Activated naive CD8-positive, alpha-beta T cell treated with anti-CD3 and anti-CD28 coated beads, Interleukin-2, amount 50 U/mL, for 16 hours (primary cell): ENCODE data around the gene INPP5A.
"Not testable (repeated sequence)": the region's sequence is repeated elsewhere in the genome, so short reads cannot be mapped to it uniquely, and the experiment has no call there.

Experiments
- DNase-seq: peaks from one replicate; pipeline ENCODE4 v3.0.0-alpha.2; 2020; ENCODE audit warnings: low read depth, low spot score

The INPP5A gene

DNA sequence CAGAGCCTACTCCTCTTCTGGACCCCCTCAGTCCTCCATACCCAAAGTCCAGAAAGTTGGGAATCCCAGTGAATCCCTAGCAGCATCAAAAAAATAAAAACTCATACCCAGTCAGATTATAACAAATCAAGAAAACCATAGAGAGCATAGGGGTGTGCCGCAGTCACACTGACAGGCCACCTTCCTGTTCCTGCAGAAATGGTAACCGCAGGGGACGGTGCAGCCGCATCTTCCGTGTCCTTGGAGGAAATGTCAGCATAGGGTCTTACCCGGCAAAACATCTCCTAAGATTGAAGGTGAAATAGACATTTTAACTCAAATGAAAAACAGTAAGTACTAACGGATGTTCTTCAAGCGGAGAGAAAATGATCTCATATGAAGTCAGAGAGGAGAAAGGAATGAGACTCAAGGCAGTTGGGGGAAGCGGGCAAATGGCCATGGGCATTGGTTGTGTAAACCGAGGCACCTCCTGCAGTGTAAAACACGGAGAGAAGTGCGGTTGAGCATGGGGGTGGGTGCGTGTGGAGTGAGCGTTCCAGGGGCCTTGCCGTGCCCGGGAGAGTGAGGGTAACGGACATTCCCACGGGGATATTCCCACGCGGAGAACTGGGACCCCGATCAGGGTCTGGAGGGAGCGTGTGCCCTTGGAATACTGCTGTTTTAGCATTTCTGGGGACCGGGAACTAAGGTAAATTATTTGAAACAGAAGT is 137.6 kb downstream of the INPP5A start:
- DNase-seq: no peak

DNA sequence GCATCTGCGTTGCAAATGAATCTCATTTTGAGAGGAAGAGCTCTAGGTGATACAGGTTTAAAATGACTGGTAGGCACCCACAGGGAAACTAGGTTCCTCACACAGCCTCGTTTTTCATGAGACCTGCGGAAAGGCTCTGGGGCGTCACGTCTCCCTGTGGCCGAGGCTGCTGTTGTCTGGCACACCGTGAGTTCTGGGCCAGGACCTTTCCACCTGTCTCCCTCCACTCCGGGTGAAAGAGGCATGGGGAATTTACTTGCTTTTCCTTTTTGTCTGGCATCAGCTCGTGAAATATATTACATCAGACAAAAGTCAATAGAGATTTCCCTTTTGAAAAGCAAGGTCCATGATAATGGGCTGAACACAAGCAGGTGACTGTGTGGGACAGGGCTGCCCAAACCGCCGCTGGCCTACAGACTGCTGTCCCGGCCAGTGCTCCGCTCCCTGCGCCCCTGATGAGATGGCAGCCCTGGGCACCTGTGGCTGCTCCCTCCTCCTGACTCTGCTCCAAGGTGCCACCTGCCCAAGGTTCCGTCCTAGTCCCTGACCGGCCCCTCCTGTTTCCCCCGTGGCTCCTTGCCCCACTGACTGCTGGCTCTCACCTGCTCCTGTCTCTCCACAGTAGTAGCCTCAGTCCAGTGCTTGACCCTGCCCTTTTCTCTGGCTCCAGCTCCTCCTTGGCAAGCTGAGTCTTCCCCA is 138.8 kb downstream of the INPP5A start:
- DNase-seq: no peak

DNA sequence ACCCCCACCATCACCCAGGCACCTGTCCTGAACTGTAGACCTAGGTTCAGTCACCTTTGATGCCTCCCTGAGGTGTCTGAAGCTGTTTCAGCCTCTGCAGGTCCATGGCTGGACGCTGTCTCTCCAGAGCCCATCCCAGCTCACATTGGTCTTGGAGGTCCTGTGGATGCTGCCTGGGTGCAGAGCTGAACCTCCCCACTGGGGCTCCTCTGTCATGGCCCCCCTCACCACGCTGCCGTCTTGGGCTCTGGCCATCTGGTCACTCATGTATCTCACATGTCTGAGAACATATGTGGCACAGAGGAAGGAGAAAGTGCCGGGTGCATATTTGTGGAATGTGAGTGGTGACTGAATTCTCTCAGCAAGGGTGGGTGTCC is 139.5 kb downstream of the INPP5A start:
- DNase-seq: no peak

DNA sequence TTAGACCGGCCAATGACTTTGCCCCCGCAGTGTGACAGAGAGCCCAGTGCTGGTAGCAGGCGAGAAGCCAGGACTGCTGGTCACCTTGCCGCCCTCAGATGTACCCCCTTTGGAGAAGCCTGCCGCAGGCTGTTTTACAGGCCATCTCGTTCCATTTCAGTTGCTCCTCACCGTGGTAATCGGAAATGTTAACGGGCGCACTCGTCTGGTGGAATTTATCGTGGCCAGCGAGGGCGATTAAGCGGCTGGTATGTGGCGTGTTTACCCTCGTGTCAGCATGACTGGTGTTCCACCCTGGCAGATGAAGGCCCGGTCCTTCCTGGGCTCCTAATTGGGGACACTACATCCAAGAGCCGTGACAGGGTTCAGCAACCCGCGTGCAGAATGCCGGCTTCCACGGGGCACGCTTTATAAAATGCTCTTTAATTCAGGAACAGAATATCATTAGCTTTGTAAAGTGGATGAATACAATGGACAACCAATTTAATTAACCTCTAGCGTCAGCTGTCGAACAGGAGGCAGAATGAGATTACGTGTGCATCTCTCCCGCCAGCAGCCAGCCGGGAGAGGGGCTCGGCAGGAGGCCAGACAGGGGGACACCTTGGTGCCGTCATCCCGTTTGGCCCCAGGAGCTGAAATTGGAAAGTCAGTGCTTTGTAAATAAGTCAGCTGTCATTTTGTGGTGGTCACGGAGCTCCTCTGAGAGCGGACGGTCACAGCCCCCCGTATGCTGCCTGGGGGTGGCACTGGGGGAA is 140.1 kb downstream of the INPP5A start:
- no peak for DNase-seq

DNA sequence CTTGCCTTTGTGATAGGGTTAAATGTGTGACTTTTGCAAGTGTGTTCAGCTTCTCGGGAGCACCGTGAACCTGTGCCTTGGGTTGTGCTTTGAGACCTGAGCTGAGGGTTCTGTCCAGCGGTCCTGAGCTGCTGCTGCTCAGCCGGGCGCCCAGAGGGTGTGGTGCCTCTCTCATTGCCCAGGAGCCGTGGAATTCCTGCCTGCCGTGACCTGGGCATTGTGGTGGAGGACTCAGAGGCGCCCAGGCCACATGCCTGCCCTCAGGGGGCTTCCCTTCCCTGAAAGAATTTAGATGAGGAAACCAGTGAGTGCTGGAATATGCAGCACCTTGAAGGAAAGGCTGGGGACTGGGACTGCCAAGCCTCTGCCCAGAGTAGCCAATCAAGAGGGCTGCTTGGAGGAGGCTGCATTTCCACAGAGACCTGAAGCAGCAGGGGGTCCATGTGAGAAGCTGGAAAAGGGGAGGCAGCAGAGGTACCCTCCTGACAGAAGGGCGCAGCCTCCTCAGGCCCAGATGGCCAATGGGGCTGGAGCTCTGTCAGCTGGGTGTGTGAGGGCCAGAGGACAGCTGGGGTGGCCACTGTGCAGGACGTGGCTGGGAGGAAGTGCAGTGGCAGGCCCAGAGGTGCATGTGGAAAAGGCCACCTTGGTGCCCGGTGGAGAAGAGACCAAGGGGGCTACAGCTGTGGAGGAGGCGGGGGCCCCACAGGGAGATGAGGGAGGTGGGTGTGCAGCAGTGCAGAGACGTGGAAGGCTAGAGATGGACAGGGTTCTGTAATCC is 141.0 kb downstream of the INPP5A start:
- no peak for DNase-seq

DNA sequence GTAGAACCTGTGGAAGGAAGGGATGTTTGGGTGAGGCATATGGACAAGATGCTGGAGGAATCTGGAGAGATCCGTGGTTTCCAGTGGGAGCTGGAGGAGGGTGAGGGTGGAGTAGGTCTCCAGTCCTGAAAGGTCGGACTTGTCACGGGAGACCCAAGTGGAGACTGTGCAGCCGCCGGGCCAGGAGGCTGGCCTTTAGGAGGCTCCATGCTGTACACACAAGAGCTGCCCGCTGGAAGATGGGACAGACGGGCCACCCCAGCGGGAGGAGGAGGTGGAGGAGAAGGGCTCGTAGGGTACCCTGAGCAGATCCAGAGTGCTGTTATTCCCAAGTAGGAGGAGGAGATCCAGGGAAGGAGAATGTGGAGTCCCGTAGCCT is 141.6 kb downstream of the INPP5A start:
- no peak for DNase-seq

DNA sequence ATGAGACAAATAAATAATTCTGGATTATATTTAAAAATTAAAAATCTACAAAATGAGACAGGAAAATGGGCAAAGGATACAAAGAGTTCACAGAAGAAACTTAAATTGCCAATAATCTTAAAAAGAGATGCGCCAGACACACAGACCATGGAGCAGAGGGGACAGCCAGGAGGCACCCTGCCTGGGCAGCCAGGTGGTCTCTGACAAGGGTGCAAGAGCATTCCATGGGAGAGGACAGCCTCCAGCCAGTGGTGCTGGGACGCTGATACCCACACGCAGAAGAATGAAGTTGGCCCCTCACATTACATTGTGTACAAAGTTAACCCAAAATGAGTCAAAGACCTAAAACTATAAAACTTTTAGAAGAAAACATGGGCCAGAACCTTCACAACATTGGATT is 142.1 kb downstream of the INPP5A start:
- DNase-seq: no peak

DNA sequence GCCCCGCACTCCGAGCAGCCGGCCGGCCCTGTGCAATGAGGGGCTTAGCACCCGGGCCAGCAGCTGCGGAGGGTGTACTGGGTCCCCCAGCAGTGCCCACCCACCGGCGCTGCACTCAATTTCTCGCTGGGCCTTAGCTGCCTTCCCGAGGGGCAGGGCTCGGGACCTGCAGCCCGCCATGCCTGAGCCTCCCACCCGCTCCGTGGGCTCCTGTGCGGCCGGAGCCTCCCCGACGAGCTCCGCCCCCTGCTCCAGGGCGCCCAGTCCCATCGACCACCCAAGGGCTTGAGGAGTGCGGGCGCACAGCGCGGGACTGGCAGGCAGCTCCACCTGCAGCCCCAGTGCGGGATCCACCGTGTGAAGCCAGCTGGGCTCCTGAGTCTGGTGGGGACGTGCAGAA is 143.2 kb downstream of the INPP5A start:
- DNase-seq: not testable (repeated sequence)

DNA sequence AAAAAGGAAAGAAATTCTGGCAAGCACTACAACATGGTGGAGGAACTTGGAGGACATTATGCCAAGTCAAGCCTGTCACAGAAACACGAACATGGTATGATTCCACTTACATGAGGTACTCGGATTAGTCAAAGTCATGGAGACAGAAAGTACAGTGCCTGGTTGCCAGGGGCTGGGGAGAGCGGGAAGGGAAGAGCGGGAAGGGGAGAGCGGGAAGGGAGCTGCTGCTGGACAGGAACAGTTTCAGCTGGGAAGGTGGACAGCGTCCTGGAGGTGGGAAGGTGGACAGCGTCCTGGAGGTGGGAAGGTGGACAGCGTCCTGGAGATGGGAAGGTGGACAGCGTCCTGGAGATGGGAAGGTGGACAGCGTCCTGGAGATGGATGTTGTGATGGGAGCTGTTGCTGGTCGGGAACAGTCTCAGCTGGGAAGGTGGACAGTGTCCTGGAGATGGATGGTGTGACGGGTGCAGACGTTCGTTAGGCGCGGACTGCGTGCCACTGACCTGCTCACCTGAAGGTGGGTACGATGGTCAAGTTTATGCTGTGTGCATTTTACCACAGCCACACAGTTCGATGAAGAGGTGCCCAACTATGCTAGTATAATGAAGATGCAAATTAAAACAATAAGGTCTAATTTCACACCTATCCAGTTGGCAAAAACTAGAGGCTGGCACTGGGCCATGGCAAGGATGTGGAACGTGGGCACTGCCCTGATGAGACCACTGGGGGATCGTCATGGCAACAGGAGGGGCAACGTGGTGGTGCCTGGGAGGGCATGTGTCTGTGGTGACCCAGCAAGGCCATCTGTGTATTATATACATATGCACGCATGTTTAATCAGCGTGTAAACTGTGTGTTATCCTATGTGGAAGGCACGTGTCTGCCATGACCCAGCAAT is 144.5 kb downstream of the INPP5A start:
- DNase-seq: no peak

DNA sequence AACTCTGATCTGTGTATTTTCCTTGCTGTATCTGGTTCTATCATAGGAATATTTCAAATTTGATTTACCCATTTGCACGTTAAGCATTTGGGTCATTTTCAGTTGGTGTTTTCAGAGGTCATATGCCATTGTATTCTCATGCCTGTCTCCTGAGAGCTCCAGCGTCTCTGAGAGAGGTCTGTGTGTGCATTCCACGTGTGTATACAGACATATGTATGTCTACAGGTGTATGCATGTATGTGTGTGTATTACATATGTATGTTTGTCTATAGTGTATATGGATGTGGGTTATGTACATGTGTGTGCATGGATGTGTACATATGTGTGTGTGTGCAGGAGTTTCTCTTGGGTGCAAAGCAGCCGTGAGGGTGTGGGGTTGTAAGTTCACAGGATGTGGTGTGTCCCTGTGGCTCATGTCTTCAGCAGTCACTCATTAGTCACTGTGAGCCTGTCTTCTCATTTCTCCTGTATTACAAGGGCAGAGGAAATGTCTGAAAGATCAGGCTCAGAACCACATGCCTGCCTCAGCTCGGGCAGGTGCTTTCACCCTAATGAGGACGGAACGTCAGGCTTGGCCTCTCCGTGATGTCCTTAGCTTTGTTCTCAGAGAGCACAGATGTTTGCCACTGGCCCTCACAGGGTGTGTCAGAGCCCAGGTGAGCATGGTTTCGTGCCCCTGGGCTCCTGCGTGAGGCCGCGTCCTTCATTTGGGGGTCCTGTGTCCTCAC is 146.7 kb downstream of the INPP5A start:
- no peak for DNase-seq

DNA sequence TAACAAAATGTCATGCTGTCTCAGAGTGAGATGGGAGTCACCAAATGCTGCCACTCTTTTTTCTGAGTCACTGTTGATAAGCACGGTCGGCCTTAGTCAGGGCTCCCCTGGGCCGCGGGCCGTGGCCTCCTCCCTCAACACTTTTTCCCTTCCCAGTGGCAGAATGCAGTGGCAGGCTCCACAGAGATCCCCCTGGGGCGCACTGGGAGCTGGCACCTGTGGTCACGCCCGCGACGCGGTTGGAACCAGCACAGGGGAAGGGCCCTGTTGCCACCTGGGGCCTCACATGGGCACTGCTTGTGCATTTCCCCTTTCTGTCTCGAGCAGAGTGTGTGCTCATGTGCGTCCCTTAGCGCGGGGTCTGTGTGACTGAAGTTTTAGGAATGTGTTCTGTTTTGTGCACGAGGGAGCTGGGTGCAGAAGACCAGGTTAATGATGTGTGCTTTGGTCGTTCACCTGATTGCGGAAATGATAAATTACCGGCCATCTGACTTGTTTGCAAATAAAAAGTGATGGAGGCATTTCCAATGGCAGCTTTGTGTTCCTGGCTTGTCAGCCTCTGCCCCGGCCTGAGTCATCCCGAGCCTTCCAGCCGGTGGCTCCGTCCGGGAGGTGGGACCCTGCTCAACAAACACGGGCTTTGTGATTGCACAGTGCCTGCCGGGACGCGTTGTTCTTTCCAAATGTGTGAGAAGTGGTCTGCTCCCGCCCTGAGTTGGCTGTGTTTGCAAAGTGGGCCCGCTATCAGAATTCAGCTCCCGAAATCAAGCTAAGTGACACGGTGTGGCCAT is 147.7 kb downstream of the INPP5A start:
- DNase-seq: no peak

DNA sequence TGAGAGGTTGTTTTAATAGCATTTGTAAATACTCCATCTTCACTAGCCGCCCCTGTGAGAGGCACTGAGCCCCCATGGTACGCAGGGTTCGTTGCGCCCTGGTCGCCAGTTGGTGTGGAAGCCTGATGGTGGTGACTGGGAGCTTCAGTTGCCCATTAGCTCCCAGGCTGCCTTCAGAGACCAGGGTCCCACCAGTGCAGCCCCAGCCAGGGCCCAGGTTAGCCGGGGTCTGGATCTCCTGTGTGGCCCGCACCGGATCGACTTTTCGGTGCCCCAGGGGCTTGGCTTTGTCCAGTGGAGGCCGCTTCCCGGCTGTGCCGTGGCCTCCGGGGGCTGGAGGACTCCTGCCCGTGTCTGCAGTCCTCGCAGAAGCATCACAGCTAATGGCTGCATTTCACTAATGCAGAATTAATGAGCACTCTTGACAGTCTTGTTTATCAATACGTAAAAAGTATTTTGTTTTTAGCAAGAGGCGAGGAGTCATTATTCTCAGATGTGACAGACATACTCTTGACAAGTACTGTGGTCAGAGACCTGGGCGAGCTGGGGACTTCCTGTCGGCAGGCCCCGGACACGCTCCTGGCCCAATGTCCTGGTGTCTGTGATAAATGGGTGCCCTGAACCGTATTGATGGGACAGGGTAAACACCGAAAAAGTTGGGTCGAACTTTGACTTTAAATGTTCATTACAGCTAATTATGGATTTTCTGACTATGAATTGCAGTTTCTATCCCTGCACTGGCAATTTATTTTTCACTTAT is 148.5 kb downstream of the INPP5A start:
- no peak for DNase-seq

DNA sequence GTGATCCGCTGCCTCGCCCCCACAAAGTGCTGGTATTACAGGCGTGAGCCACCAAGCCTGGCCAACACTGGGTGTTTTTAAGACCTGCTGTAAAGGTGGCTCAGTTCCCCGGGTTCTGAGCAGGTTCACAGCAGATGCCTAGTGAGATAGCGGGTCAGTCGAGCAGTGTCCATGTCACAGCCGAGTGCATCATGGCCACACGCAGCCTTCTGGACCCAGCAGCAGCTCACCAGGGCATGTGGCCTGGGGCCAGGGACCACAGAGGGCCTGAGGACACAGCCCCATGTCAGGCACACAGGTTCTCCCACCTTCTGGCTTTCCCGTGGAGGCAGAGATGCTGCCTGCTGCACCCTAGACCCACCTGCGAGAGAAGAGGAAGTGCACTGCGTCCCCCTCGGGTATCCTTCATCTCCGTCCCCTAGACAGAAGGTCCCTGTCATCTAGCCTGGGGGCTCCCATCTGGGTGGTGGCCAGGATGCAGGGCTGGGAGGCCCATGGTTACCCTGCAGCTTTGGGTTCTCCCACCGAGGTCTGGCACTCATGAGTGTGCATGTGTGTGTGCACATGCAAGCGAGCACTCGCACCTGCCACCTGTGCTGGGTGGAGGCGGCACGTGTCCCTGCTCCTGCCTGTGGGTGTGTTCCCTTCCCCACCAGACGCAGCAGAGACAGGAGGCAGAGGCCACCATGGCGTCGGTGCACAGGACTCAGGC is 149.8 kb downstream of the INPP5A start:
- DNase-seq: no peak

DNA sequence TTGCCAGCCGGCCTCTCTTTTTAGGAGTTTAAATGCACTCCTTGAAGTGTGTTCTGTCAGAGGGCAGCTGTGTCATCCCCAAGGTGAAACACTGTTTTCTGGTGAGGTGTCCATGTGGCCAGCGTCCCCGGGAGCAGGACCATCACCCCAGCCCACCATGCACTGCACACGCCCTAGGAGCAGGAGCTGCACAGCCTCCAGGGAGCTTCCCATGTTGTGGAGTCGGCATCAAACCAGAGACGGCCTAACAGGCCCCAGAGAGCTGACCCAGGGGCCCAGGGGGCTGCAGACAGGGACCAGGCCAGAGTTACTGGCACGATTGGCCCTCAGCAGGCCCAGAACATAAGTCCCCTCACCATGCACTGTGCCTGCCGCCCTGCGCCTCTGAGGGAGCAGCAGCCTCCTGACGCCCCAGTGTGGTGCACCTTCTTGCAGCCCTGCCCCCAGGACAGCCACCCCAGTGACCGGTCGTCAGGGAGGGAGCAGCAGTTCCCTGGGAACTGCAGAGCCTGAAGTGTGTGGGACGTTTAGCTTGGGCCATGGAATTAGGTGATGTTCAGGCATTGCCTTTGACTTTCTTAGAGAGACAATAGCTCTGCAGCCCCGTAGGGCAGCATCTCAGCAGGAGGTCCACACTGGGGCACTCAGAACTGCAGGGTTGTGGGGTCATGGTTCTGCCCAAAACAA is 150.4 kb downstream of the INPP5A start:
- no peak for DNase-seq

DNA sequence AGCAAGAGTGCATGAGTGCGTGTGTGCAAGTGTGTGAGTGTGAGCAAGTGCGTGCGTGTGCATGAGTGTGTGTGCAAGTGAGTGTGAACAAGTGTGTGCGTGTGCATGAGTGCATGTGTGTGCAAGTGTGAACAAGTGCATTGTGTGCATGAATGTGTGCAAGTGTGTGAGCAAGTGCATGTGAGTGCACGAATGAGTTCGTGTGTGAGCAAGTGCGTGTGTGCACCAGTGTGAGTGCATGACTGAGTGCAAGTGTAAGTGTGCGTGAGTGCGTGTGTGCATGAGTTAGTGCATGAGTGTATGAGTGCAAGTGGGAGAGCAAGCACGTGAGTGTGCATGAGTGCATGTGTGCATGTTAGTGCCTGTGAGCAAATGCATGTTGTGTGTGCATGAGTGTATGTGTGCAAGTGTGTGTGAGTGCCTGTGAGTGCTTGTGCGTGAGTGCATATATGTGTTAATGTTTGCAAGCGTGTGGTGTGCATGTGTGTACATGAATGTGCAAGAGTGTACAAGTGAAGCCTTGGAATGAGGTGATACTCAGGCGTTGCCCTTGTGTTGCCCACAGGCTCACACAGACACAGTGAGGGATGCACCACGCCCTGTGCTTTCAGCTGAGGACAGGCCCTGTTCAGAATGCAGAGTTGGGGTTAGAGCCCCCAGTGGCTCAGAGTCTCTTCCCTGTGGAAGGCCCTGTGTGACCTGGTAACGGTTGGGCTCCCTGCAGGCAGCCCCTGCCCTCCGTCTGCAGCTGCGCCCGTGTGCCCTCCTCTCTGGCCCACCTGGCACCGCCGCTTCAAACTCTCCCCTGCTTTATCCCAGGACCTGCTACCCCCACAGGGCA is 151.2 kb downstream of the INPP5A start:
- DNase-seq: no peak

DNA sequence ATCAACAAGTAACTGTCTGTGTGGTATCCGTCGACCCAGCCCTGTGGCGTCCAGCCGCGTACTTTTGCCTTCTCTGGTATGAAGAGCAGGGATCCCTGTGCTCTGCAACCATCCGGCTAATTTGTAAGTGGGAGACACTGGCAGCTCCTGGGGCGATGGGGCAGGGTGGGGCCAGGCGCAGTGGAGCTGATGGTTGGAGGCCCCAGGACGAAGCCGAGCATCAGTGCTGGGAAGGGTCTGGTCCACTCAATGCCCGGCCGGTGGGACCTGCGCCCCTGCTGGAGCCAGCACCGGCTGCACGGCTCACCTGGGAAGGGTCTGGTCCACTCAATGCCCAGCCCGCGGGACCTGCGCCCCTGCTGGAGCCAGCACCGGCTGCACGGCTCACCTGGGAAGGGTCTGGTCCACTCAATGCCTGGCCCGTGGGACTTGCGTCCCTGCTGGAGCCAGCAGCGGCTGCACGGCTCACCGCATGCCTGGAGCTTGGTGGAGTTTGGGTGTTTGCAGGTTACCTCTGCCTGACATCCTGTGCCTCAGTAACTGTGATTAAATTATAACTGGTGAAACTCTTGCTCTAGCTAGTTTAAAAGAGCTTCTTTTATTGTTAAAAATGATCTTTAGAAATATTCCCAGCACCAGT is 152.3 kb downstream of the INPP5A start:
- DNase-seq: no peak
